Muscle of leg (tissue), 11 donors: ENCODE data around the gene MOV10. TPM values are rescaled to one million over a fixed set of nuclear protein-coding genes. Genes with fewer than 3 reads are reported as not detected.

ENCODE experiments used
- DNase-seq: peaks from one replicate; pipeline ENCODE4 v3.0.0; 2013
- H3K27ac ChIP-seq: one replicate; pipeline ENCODE4 v1.5.1; 2013; ENCODE audit warnings: mild to moderate bottlenecking, low read length, control low read depth
- H3K27me3 ChIP-seq: one replicate; pipeline ENCODE4 v1.6.1; 2013; ENCODE audit warnings: low read length; ENCODE audit not compliant: control insufficient read depth, insufficient read depth
- H3K36me3 ChIP-seq: one replicate; pipeline ENCODE4 v1.6.1; 2013; ENCODE audit warnings: low read length; ENCODE audit not compliant: control insufficient read depth, insufficient read depth
- H3K4me1 ChIP-seq: one replicate; pipeline ENCODE4 v1.6.1; 2013; ENCODE audit warnings: low read length; ENCODE audit not compliant: control insufficient read depth, insufficient read depth
- H3K4me3 ChIP-seq: one replicate; pipeline ENCODE4 v1.5.1; 2013; ENCODE audit warnings: low read length, control low read depth
- H3K9me3 ChIP-seq: replicated peaks from 2 replicates; pipeline ENCODE4 v1.6.1; 2013; ENCODE audit warnings: low read depth, low read length; ENCODE audit not compliant: control insufficient read depth
- WGBS: methylation state at CpG from one replicate; pipeline ENCODE4 v1.1.5; 2013; ENCODE audit warnings: missing lambda C conversion rate; ENCODE audit not compliant: insufficient coverage; 5-methylcytosine and 5-hydroxymethylcytosine counted together
- polyA plus RNA-seq, 8 donors: library from polyadenylated mRNA; unstranded; fragments of 120-200 nt; gene quantifications; one replicate each; pipeline versions ENCODE4 v1.2.1 to v1.2.3, GENCODE V29; 2013; ENCODE audit warnings: inconsistent platforms in 1 of 8, low replicate concordance in 1 of 8; ENCODE audit not compliant: insufficient read length in 8 of 8, insufficient read depth in 1 of 8
- total RNA-seq: library from RNA; stranded (reverse); fragments of 120-200 nt; gene quantifications from one replicate; pipeline ENCODE4 v1.2.4, GENCODE V29; 2013

MOV10 gene
- total and polyA plus RNA-seq, 9 donors, result 35.6 to 70.1 (median 50.1) TPM

- Histone ChIP-seq H3K36me3 (peaks cover 19% of the 10 kb centered on the region), H3K27ac (peak overlapping the region; percentile 25), H3K27me3 (no peaks in the 10 kb centered on the region), H3K4me1 (peaks cover 14% of the 10 kb centered on the region), H3K4me3 (no peak overlapping the region), H3K9me3 (no peaks in the 10 kb centered on the region)
- DNase-seq, result no peak
- no CpG with 5 or more reads among the region's 1 CpG for WGBS
These were observed 1.6 kb upstream of the MOV10 start for GRCh38 chr1:112672842-112673241.

DNA sequence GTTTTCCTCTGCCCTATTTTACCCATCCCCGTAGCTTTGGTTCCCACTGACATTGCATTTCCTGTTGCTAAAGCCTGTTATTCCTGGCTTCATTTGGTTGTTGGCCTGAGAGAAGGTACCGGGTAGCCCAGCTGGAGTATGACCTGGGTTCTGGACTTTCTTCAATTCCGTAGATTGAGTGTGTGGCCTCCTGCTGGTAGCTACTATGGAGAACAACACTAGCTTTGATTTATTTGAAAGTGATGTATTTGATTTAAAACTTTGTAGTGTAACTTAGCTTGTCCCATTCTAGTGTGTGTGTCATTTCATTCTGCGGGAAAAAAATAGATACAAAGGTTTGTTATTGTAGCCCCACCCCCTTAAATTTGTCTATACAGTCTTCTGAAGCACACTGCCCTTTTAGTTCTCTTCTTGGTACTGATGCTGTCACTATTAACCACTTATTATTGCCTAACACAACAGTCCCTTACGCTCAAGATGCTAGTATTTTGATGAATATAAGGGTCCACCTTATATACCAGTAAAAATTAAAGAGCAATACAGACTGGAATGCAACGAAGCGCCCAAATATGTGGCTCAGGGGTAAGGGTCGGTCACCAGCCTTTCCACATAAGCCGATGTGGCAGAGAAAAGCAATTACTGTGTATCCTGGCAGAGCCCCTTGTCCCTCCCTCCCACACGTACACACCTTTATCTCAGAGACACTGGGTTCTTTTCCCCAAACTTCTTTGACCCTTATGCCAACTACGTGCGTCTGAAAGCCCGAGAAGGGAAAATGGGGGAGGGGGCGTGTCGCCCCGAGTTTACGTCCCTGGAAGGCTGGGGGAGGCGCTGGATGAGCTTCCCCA, 643 bp upstream of the MOV10 start:
- 0% methylated on average over 11 of the region's 18 CpGs for WGBS
- H3K9me3 ChIP-seq, result no peaks in the 10 kb centered on the region
- H3K4me1 ChIP-seq, result peaks cover 14% of the 10 kb centered on the region
- H3K4me3 ChIP-seq, result peak overlapping the region; percentile 77
- peak; percentile 78 for DNase-seq
- H3K27ac ChIP-seq, result peak overlapping the region; percentile 95
- no peaks in the 10 kb centered on the region for H3K27me3 ChIP-seq
- H3K36me3 ChIP-seq, result peaks cover 16% of the 10 kb centered on the region

DNA sequence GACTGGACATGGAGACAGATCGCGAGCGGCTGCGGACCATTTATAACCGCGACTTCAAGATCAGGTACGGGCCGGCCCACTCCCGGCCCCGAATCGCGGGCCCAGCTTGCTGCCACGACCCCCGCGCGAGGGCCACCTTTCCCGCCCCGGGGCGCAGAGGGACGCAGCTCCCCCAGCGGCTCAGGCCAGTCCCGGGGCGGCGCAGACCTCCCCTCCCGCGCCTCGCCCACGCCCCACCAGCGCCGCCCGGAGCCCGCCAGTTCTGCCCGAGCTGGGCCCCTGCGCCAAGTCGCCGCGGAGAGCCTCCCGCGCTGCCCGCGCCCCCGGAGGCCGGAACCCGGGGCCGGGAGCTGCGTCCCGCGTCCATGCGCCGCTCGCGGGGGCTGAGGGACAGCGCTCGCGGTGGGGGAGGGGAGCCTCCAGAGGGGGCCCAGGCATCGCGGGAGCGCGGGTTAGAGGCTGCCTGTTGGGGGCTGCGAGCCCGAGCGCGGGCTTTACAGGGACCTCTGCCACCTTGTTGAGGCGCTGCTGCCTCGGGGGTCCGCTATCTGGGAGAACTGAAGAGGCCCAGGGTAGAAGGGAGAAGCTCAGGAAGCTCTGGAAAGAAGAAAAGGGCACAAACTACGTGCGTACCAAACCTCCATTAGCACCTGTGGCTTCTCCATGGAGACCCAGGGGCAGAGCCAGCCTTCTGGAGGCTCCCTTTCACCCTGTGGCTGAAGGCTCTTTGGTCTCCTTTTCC, 698 bp downstream of the MOV10 start:
- Histone ChIP-seq H3K27ac (peak overlapping the region; percentile 95), H3K36me3 (peaks cover 10% of the 10 kb centered on the region), H3K27me3 (no peaks in the 10 kb centered on the region), H3K4me3 (peak overlapping the region; percentile 77), H3K4me1 (peaks cover 14% of the 10 kb centered on the region), H3K9me3 (no peaks in the 10 kb centered on the region)
- DNase-seq, result peak; percentile 71
- under 1% methylated on average over 56 of the region's 68 CpGs for WGBS

DNA sequence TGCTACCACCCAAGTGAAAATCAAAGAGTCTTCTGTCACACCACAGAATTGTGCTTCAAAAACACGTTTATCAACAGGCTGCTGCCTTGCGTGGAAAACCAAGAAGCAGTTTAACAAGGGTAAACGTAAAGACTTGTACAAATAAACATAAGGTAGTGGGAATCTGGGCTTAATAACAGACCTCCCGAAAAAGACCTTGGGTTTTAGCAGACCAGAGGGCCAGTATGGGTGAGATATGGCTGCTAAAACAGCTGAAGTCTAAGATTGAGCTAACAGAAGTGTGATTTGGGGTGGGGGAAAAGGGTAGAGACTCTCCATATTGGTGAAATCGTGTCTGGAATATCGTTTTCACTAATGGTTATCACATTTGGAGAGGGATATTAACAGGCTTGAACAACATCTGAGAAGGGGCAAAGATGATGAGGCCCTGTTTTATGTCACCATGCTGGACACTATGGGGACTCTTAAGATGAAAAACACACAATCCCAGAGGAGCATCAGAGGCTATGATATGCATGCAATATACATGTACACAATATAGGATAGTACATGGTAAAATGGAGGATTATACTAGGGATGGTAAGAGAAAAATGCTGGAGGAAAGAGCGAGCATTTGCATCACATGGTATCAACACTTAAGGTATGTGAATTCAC, 1.4 kb downstream of the MOV10 start:
- Histone ChIP-seq H3K27me3 (no peaks in the 10 kb centered on the region), H3K9me3 (no peaks in the 10 kb centered on the region), H3K36me3 (peaks cover 9% of the 10 kb centered on the region), H3K27ac (peak overlapping the region; percentile 91), H3K4me3 (peak overlapping the region; percentile 77), H3K4me1 (peaks cover 14% of the 10 kb centered on the region)
- no peak for DNase-seq
- WGBS, result 43% methylated on average over 3 of the region's 7 CpGs

DNA sequence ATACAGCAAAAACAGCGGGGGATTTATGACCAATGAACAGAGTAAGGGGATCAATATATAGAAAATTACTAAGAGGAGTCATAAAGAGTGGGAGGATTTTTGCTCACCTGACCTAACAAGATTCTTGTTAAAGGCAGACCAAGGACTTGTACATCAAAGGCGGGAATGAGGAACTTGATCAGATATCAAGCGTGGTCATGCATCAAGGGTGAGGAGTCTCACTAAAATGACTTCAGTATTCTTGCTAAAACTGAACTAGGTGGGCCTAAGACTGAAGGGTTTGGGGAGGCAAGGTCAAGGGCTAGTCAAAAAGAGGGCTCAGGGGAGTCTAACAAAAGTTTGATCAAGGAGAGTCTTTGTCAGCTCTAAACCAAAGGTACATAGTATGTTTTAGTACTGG, 2.1 kb downstream of the MOV10 start:
- DNase-seq, result no peak
- Histone ChIP-seq H3K36me3 (peaks cover 9% of the 10 kb centered on the region), H3K27me3 (no peaks in the 10 kb centered on the region), H3K4me3 (no peak overlapping the region), H3K27ac (no peak overlapping the region), H3K4me1 (peaks cover 14% of the 10 kb centered on the region), H3K9me3 (no peaks in the 10 kb centered on the region)
- WGBS, result 86% methylated on average over 2 of the region's 3 CpGs

GRCh38 chr1:112677501-112677900, 3.0 kb downstream of the MOV10 start:
- DNase-seq, result no peak
- H3K4me3 ChIP-seq, result no peak overlapping the region
- WGBS, result no CpG with 5 or more reads among the region's 4 CpGs
- no peaks in the 10 kb centered on the region for H3K27me3 ChIP-seq
- peaks cover 4% of the 10 kb centered on the region for H3K36me3 ChIP-seq
- H3K27ac ChIP-seq, result no peak overlapping the region
- no peaks in the 10 kb centered on the region for H3K9me3 ChIP-seq
- peaks cover 14% of the 10 kb centered on the region for H3K4me1 ChIP-seq

DNA sequence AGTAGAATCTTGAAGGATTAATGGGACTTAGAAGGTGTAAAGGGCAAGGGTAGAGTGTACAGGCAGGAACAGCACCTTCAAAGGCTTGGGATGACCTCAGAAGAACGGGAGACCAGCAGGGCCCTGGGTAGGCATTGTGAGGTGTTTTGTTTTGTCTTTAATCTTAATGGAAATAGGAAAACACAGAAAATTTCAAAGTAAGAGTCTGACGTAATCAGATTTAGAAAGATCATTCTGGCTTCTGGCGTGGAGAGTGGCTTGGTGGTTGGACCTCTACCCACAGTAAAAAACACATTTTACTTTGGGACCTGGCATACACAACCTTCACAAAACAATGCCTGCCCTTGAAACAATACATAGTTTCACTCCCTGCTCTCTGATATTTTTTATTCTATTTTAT, 4.1 kb downstream of the MOV10 start:
- WGBS, result 44% methylated on average over 1 of the region's 3 CpGs
- Histone ChIP-seq H3K4me3 (no peak overlapping the region), H3K4me1 (peaks cover 11% of the 10 kb centered on the region), H3K36me3 (peaks cover 4% of the 10 kb centered on the region), H3K27ac (no peak overlapping the region), H3K9me3 (no peaks in the 10 kb centered on the region), H3K27me3 (no peaks in the 10 kb centered on the region)
- no peak for DNase-seq

DNA sequence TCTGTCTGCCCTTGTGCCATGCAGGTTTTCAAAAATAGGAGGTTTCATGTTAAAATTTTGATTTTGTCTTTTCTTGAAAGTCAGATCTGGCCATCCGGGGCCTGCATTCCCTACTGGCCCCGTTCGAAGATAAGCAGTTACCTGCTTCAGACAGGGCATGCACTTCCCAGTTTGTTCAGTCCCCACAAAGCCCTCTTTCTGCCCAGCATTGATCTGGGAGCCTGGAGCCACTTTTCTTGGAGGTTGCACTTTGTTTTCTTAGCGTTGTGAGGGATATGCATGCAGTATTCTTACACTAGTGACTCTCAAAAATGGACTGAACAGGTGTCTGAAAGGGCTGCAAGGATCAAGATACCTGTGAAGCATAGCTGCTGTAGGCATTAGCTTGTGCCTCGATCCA, 11.5 kb downstream of the MOV10 start:
- H3K4me3 ChIP-seq, result no peak overlapping the region

GRCh38 chr1:112686417-112686816, 12.0 kb downstream of the MOV10 start:
- WGBS, result 56% methylated on average over 3 of the region's 3 CpGs

More for the DNA sequence above, 11.5 kb downstream of the MOV10 start:
- 100% methylated on average over 1 of the region's 5 CpGs for WGBS
- peaks cover 28% of the 10 kb centered on the region for H3K4me1 ChIP-seq
- no peaks in the 10 kb centered on the region for H3K27me3 ChIP-seq
- no peak for DNase-seq
- H3K27ac ChIP-seq, result no peak overlapping the region
- H3K36me3 ChIP-seq, result peaks cover 22% of the 10 kb centered on the region
- H3K9me3 ChIP-seq, result no peaks in the 10 kb centered on the region

DNA sequence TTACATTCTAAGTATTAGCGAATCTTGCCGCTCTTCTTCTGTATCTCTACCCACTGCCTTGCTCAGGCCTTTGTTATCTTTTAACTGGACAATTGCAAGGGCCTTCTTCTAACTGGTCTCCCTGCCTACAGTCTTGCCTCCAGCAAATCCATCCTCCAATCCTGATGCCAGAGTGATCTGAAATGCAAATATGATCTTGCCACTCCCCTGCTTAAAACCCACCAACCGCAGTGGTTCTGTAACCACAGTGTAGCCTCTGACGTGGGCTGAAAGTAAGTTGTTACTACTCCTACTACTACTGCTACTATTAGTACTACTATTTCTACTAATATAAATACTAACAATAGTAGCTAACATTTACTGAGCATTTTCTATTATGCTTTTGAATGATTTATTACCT, 12.4 kb downstream of the MOV10 start:
- H3K4me1 ChIP-seq, result peaks cover 28% of the 10 kb centered on the region
- no peaks in the 10 kb centered on the region for H3K27me3 ChIP-seq
- no peak overlapping the region for H3K4me3 ChIP-seq
- H3K27ac ChIP-seq, result no peak overlapping the region
- DNase-seq, result no peak
- H3K36me3 ChIP-seq, result peaks cover 29% of the 10 kb centered on the region
- no peaks in the 10 kb centered on the region for H3K9me3 ChIP-seq
- WGBS, result 87% methylated on average over 2 of the region's 4 CpGs

More at GRCh38 chr1:112686417-112686816, 12.0 kb downstream of the MOV10 start:
- Histone ChIP-seq H3K27me3 (no peaks in the 10 kb centered on the region), H3K36me3 (peaks cover 24% of the 10 kb centered on the region), H3K4me3 (no peak overlapping the region), H3K4me1 (peaks cover 28% of the 10 kb centered on the region), H3K9me3 (no peaks in the 10 kb centered on the region), H3K27ac (no peak overlapping the region)
- DNase-seq, result no peak
